WTC11 (cell line): ENCODE results near the gene SLC25A19. TPM values are rescaled to one million over a fixed set of nuclear protein-coding genes. Genes with fewer than 3 reads are reported as not detected.

Experiments used
- ATAC-seq: fragments of 200-7000 bp; cut with Tn5 transposase; 2 replicates; pipeline ENCODE4 v1.10.0; 2021; ENCODE audit warnings: mild to moderate bottlenecking, moderate library complexity
- CTCF ChIA-PET: fragments of 300-600 bp; sonication (Branson Sonifier 250); formaldehyde crosslinking; loops from one replicate; lab custom pipeline; 2021; ENCODE audit warnings: antibody characterized with exemption; lab: Charles Lee
- POLR2A ChIA-PET: fragments of 350-600 bp; sonication (Branson Sonifier 250); formaldehyde crosslinking; loops from one replicate; lab custom pipeline; 2021; ENCODE audit warnings: antibody characterized with exemption; lab: Charles Lee
- DNase-seq: peaks from one replicate; pipeline ENCODE4 v3.0.0; 2021; ENCODE audit warnings: low spot score
- H3K27ac Mint-ChIP-seq: 2 replicates; pipeline ENCODE4 v1.8.0; 2021; ENCODE audit warnings: mixed read lengths
- H3K27me3 Mint-ChIP-seq: 2 replicates; pipeline ENCODE4 v1.8.0; 2021; ENCODE audit warnings: low read depth, mild to moderate bottlenecking, moderate library complexity, mixed read lengths
- H3K36me3 Mint-ChIP-seq: 2 replicates; pipeline ENCODE4 v1.8.0; 2021; ENCODE audit warnings: mixed read lengths
- H3K4me1 Mint-ChIP-seq: 2 replicates; pipeline ENCODE4 v1.8.0; 2022; ENCODE audit warnings: mixed read lengths
- H3K4me3 Mint-ChIP-seq: 2 replicates; pipeline ENCODE4 v1.8.0; 2021; ENCODE audit warnings: mild to moderate bottlenecking, moderate library complexity, mixed read lengths
- H3K9me3 Mint-ChIP-seq: 2 replicates; pipeline ENCODE4 v1.8.0; 2021; ENCODE audit warnings: mixed read lengths
- CREM ChIP-seq: sonication (generic); formaldehyde crosslinking; IDR thresholded peaks from 2 replicates; pipeline ENCODE4 v1.8.1; 2022; ENCODE audit warnings: mild to moderate bottlenecking, missing genetic modification reagents, moderate library complexity
- FOXP1 ChIP-seq: sonication (generic); formaldehyde crosslinking; IDR thresholded peaks from 2 replicates; pipeline ENCODE4 v1.8.0; 2022; ENCODE audit warnings: missing genetic modification reagents, mild to moderate bottlenecking, moderate library complexity, borderline replicate concordance
- JUN ChIP-seq: sonication (generic); formaldehyde crosslinking; IDR thresholded peaks from 2 replicates; pipeline ENCODE4 v1.8.0; 2023; ENCODE audit warnings: mild to moderate bottlenecking, missing genetic modification reagents
- OVOL2 ChIP-seq: fragments of 250-450 bp; sonication (Bioruptor Pico); IDR thresholded peaks from 2 replicates; pipeline ENCODE4 v1.9.0; 2021; ENCODE audit warnings: mild to moderate bottlenecking, borderline replicate concordance
- STAT6 ChIP-seq: sonication (generic); formaldehyde crosslinking; conservative IDR thresholded peaks from 2 replicates; pipeline ENCODE4 v1.8.1; 2023; ENCODE audit warnings: mild to moderate bottlenecking, low read depth, missing genetic modification reagents, moderate library complexity
- TEAD4 ChIP-seq: sonication (generic); formaldehyde crosslinking; IDR thresholded peaks from 2 replicates; pipeline ENCODE4 v1.8.0; 2022; ENCODE audit warnings: mild to moderate bottlenecking, missing genetic modification reagents
- TP53 ChIP-seq: sonication (generic); formaldehyde crosslinking; IDR thresholded peaks from 2 replicates; pipeline ENCODE4 v1.8.1; 2023; ENCODE audit warnings: mild to moderate bottlenecking, missing genetic modification reagents
- ZNF263 ChIP-seq: sonication (generic); formaldehyde crosslinking; IDR thresholded peaks from 2 replicates; pipeline ENCODE4 v1.8.1; 2022; ENCODE audit warnings: low read depth, mild to moderate bottlenecking, moderate library complexity, missing genetic modification reagents
- ZNF396 ChIP-seq: fragments of 250-450 bp; sonication (Bioruptor Pico); IDR thresholded peaks from 2 replicates; pipeline ENCODE4 v1.8.0; 2021; ENCODE audit warnings: mild to moderate bottlenecking, moderate library complexity, borderline replicate concordance
- ZNF423 ChIP-seq: fragments of 250-450 bp; sonication (Bioruptor Pico); IDR thresholded peaks from 2 replicates; pipeline ENCODE4 v2.1.2; 2022; ENCODE audit warnings: mild to moderate bottlenecking, moderate library complexity
- total RNA-seq: library from RNA; stranded (reverse); gene quantifications from 3 replicates; pipeline ENCODE4 v1.2.3, GENCODE V29; 2021
- TF ChIP-seq, protein P1 (sequence below): fragments of 250-450 bp; sonication (Bioruptor Pico); conservative IDR thresholded peaks from 2 replicates; pipeline ENCODE4 v1.9.0; 2021; ENCODE audit warnings: mild to moderate bottlenecking
- TF ChIP-seq, protein P2 (sequence below): fragments of 250-450 bp; sonication (Bioruptor Pico); IDR thresholded peaks from 2 replicates; pipeline ENCODE4 v2.1.2; 2022; ENCODE audit warnings: mild to moderate bottlenecking, moderate library complexity
- TF ChIP-seq, protein P3 (sequence below): sonication (generic); formaldehyde crosslinking; IDR thresholded peaks from 2 replicates; pipeline ENCODE4 v1.8.0; 2023; ENCODE audit warnings: mild to moderate bottlenecking, missing genetic modification reagents
- TF ChIP-seq, protein P4 (sequence below): sonication (generic); formaldehyde crosslinking; IDR thresholded peaks from 2 replicates; pipeline ENCODE4 v1.8.0; 2022; ENCODE audit warnings: missing genetic modification reagents
- TF ChIP-seq, protein P5 (sequence below): sonication (generic); formaldehyde crosslinking; conservative IDR thresholded peaks from 2 replicates; pipeline ENCODE4 v1.8.1; 2022; ENCODE audit warnings: mild to moderate bottlenecking, missing genetic modification reagents

SLC25A19 gene
- total RNA-seq, 1 experiment from 2014 or later: 27.7 TPM

DNA sequence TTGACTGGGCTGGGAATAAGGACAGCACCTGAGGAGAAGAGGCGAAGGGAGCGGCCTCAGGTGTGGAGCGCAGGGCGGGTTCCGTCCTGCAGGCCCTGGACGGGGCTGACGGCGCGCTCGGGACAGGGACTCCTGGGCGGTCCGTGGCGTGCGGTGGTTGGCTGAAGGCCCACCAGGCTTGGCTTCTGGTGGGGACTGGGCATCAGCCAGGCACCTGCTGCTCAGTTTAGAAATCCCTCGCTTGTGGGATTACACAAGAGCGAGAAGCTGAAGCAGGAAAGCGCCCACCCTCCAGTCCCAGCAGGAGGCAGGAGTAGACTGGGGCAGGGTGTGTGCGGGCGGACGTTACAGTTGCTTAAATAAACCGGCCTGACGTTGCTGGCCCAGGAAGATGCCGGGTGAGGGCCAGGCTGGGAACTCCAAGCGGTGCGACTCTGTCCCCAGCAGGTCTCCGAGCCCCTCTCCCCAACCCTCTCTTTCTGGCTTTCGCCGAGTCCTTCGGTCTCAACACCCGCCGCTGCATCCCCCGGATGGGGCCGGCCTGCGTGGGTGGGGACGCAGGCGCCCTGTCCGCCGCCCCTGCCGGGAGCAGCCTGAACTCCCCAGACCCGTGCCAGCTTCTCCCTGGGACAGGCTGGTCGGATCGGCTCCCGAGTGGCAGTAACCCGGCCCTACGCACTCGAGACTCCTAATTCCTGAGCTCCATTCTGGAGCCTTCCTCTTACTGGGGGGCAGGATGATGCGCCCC lies 18.8 kb downstream of the SLC25A19 start (continued):
- TF ChIP-seq FOXP1 (0 out of 2 replicates have a peak, but pooled peaks have one; percentile 8), OVOL2 (no peak)
- TF ChIP-seq, protein P1, sequence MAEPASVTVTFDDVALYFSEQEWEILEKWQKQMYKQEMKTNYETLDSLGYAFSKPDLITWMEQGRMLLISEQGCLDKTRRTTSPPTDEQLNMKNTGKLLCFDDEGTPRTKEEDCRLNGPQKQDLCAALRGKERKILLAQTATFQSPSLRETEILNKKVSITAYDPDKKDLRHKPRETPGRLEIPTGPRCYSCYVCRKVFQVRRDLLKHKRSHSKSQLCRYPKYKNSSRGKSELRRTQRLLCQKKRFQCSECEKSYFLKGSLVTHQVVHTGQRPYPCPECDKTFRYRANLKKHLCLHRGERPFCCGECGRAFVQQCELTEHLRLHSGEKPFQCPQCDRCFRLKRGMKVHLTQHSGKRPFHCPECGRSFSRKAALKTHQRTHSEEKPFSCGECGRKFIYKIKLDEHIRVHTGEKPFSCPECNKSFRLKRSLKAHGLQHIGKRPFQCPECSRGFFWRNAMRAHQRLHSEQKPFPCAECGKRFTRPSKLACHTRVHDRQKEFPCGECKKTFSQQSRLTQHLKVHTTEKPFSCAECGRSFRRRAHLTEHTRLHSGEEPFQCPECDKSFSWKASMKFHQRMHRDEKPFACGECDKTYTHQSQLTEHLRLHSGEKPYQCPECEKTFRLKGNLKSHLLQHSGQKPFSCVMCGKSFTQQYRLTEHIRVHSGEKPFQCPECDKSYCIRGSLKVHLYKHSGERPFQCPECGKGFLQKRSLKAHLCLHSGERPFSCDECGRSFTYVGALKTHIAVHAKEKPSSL: no peak

GRCh38 chr17:75269844-75270217 lies 19.4 kb downstream of the SLC25A19 start:
- peak overlapping the region; percentile 83 for H3K4me3 Mint-ChIP-seq
- peak overlapping the region; percentile 88 for H3K27ac Mint-ChIP-seq
- H3K27me3 Mint-ChIP-seq: no peaks in the 10 kb centered on the region
- POLR2A ChIA-PET: interaction anchor here (0.6 to 3.1 kb wide), 5 partner anchors 8 to 159 kb away, joined by 3 to 24 read pairs (median 9); partner anchors contain the start of genes GGA3, MRPS7 and SLC25A19
- DNase-seq: no peak
- CTCF ChIA-PET: interaction anchor here (0.5 to 8.7 kb wide), 28 partner anchors 8 to 331 kb away, joined by 3 to 155 read pairs (median 9); partner anchors contain the start of genes GGA3, GRB2, LLGL2 and MRPL58
- TF ChIP-seq CREM (no peak), ZNF263 (CRISPR knock-in tag) (no peak), STAT6 (CRISPR knock-in tag) (no peak), TP53 (CRISPR knock-in tag) (no peak), TEAD4 (CRISPR knock-in tag) (no peak), ZNF423 (CRISPR knock-in tag) (no peak), JUN (no peak), ZNF396 (CRISPR knock-in tag) (no peak)
- TF ChIP-seq, protein P2, sequence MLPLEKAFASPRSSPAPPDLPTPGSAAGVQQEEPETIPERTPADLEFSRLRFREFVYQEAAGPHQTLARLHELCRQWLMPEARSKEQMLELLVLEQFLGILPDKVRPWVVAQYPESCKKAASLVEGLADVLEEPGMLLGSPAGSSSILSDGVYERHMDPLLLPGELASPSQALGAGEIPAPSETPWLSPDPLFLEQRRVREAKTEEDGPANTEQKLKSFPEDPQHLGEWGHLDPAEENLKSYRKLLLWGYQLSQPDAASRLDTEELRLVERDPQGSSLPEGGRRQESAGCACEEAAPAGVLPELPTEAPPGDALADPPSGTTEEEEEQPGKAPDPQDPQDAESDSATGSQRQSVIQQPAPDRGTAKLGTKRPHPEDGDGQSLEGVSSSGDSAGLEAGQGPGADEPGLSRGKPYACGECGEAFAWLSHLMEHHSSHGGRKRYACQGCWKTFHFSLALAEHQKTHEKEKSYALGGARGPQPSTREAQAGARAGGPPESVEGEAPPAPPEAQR (CRISPR knock-in tag): no peak
- TF ChIP-seq, protein P3, sequence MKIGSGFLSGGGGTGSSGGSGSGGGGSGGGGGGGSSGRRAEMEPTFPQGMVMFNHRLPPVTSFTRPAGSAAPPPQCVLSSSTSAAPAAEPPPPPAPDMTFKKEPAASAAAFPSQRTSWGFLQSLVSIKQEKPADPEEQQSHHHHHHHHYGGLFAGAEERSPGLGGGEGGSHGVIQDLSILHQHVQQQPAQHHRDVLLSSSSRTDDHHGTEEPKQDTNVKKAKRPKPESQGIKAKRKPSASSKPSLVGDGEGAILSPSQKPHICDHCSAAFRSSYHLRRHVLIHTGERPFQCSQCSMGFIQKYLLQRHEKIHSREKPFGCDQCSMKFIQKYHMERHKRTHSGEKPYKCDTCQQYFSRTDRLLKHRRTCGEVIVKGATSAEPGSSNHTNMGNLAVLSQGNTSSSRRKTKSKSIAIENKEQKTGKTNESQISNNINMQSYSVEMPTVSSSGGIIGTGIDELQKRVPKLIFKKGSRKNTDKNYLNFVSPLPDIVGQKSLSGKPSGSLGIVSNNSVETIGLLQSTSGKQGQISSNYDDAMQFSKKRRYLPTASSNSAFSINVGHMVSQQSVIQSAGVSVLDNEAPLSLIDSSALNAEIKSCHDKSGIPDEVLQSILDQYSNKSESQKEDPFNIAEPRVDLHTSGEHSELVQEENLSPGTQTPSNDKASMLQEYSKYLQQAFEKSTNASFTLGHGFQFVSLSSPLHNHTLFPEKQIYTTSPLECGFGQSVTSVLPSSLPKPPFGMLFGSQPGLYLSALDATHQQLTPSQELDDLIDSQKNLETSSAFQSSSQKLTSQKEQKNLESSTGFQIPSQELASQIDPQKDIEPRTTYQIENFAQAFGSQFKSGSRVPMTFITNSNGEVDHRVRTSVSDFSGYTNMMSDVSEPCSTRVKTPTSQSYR (CRISPR knock-in tag): no peak
- TF ChIP-seq, protein P4, sequence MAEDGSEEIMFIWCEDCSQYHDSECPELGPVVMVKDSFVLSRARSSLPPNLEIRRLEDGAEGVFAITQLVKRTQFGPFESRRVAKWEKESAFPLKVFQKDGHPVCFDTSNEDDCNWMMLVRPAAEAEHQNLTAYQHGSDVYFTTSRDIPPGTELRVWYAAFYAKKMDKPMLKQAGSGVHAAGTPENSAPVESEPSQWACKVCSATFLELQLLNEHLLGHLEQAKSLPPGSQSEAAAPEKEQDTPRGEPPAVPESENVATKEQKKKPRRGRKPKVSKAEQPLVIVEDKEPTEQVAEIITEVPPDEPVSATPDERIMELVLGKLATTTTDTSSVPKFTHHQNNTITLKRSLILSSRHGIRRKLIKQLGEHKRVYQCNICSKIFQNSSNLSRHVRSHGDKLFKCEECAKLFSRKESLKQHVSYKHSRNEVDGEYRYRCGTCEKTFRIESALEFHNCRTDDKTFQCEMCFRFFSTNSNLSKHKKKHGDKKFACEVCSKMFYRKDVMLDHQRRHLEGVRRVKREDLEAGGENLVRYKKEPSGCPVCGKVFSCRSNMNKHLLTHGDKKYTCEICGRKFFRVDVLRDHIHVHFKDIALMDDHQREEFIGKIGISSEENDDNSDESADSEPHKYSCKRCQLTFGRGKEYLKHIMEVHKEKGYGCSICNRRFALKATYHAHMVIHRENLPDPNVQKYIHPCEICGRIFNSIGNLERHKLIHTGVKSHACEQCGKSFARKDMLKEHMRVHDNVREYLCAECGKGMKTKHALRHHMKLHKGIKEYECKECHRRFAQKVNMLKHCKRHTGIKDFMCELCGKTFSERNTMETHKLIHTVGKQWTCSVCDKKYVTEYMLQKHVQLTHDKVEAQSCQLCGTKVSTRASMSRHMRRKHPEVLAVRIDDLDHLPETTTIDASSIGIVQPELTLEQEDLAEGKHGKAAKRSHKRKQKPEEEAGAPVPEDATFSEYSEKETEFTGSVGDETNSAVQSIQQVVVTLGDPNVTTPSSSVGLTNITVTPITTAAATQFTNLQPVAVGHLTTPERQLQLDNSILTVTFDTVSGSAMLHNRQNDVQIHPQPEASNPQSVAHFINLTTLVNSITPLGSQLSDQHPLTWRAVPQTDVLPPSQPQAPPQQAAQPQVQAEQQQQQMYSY (CRISPR knock-in tag): no peak
- TF ChIP-seq, protein P5, sequence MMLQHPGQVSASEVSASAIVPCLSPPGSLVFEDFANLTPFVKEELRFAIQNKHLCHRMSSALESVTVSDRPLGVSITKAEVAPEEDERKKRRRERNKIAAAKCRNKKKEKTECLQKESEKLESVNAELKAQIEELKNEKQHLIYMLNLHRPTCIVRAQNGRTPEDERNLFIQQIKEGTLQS (CRISPR knock-in tag): no peak
- peak; percentile 3 for ATAC-seq
- peaks cover 30% of the 10 kb centered on the region for H3K36me3 Mint-ChIP-seq
- no peaks in the 10 kb centered on the region for H3K9me3 Mint-ChIP-seq
- peaks cover 19% of the 10 kb centered on the region for H3K4me1 Mint-ChIP-seq
